HepG2 (cell line): ENCODE results near the gene SGF29. TPM values are rescaled to one million over a fixed set of nuclear protein-coding genes. Genes with fewer than 3 reads are reported as not detected.

ENCODE experiments used
- ATAC-seq: fragments of 200-7000 bp; cut with Tn5 transposase; 3 replicates; pipeline ENCODE4 v1.9.1; 2020; ENCODE audit warnings: mild to moderate bottlenecking, moderate library complexity
- BruUV-seq: library from RNA; stranded (reverse); fragments of 400-500 nt; replicated peaks from 2 replicates; lab custom pipeline; 2021; lab: Mats Ljungman, UMichigan
- CTCF ChIA-PET: fragments of 300-600 bp; formaldehyde crosslinking; extraction: SDS; loops from one replicate; lab custom pipeline; 2021; ENCODE audit warnings: low total read pairs, inconsistent platforms, low intra/inter-chr PET ratio; lab: Yijun Ruan, JAX
- POLR2A ChIA-PET: fragments of 350-600 bp; sonication (Branson Sonifier 250); formaldehyde crosslinking; loops from one replicate; lab custom pipeline; 2020; ENCODE audit warnings: antibody characterized with exemption, inconsistent platforms; lab: Yijun Ruan, JAX
- DNase-seq: peaks from one replicate; pipeline ENCODE4 v3.0.0-alpha.2; 2015; ENCODE audit warnings: low spot score
- FAIRE-seq: peaks from 3 replicates; lab custom pipeline; 2011; peaks lifted over from hg19 to GRCh38; lab: Jason Lieb, UNC
- H2AFZ ChIP-seq: one replicate; pipeline ENCODE4 v1.6.1; 2011; ENCODE audit warnings: low read length, inconsistent platforms
- H3K27ac ChIP-seq: fragments of 300-600 bp; 3 replicates; pipeline ENCODE4 v1.8.0; 2011; ENCODE audit warnings: mixed run types, mild to moderate bottlenecking, mixed read lengths, low read length, inconsistent platforms; ENCODE audit not compliant: insufficient read depth; ENCODE audit errors: extremely low read length
- H3K27me3 ChIP-seq, 2 experiments: fragments of 200-600 bp in 1 of 2; 2 replicates in 1 of 2; 3 replicates in 1 of 2; pipeline versions ENCODE4 v1.6.0 to v1.8.0; 2011; ENCODE audit warnings: low read length in 2 of 2, mild to moderate bottlenecking in 2 of 2, moderate library complexity in 2 of 2, inconsistent platforms in 1 of 2; ENCODE audit not compliant: insufficient read depth in 2 of 2, control insufficient read depth in 1 of 2
- H3K36me3 ChIP-seq, 2 experiments: fragments of 200-600 bp in 1 of 2; replicated peaks in 1 of 2; 2 replicates in 1 of 2; 3 replicates in 1 of 2; pipeline versions ENCODE4 v1.5.1 to v1.8.0; 2011; ENCODE audit warnings: low read length in 2 of 2, inconsistent platforms in 1 of 2; ENCODE audit not compliant: insufficient read depth in 2 of 2, control insufficient read depth in 1 of 2
- H3K4me1 ChIP-seq: 2 replicates; pipeline ENCODE4 v1.5.1; 2012; ENCODE audit warnings: low read length, inconsistent platforms; ENCODE audit not compliant: insufficient read depth
- H3K4me2 ChIP-seq: 2 replicates; pipeline ENCODE4 v1.6.0; 2011; ENCODE audit warnings: low read depth, low read length, inconsistent platforms
- H3K4me3 ChIP-seq, 3 experiments: fragments of 200-600 bp in 1 of 3; sonication (generic), shearing (Covaris generic) in 1 of 3; replicated peaks in 1 of 3; 2 replicates each; pipeline ENCODE4 v1.5.1; 2011 to 2016; ENCODE audit warnings: low read length in 3 of 3, inconsistent platforms in 2 of 3, low read depth in 2 of 3, mild to moderate bottlenecking in 2 of 3, control low read depth in 1 of 3, mixed read lengths in 1 of 3; ENCODE audit not compliant: insufficient read depth in 1 of 3
- H3K79me2 ChIP-seq: one replicate; pipeline ENCODE4 v1.6.1; 2011; ENCODE audit warnings: low read length, inconsistent platforms; ENCODE audit not compliant: insufficient read depth
- H3K9ac ChIP-seq: 2 replicates; pipeline ENCODE4 v1.6.0; 2011; ENCODE audit warnings: mild to moderate bottlenecking, low read depth, low read length, inconsistent platforms; ENCODE audit not compliant: insufficient read depth
- H3K9me3 ChIP-seq: 2 replicates; pipeline ENCODE4 v1.5.1; 2012; ENCODE audit warnings: mild to moderate bottlenecking, low read length
- H4K20me1 ChIP-seq: 2 replicates; pipeline ENCODE4 v1.6.0; 2011; ENCODE audit warnings: inconsistent platforms, mild to moderate bottlenecking, low read length, moderate library complexity; ENCODE audit not compliant: insufficient read depth
- AGO2 ChIP-seq: fragments of 200-400 bp; formaldehyde crosslinking; optimal IDR thresholded peaks from 2 replicates; pipeline ENCODE3; 2017; ENCODE audit warnings: mild to moderate bottlenecking, low read depth, low read length, moderate library complexity
- CEBPG ChIP-seq: IDR thresholded peaks from 2 replicates; pipeline ENCODE4 v1.6.1; 2016
- CENPX ChIP-seq: sonication (generic); formaldehyde crosslinking; IDR thresholded peaks from 2 replicates; pipeline ENCODE4 v1.9.0; 2021; ENCODE audit warnings: mild to moderate bottlenecking, missing genetic modification reagents, moderate library complexity
- CREB1 ChIP-seq, 2 experiments: fragments of 450-650 bp in 1 of 2; IDR thresholded peaks; 2 replicates each; pipeline ENCODE4 v1.6.1; 2016 to 2017; ENCODE audit warnings: control low read depth in 1 of 2, mild to moderate bottlenecking in 1 of 2, missing compliant biosample characterization in 1 of 2, missing genetic modification characterization in 1 of 2
- ERF ChIP-seq: IDR thresholded peaks from 2 replicates; pipeline ENCODE4 v1.6.1; 2018; ENCODE audit warnings: missing biosample characterization, missing genetic modification reagents
- HNRNPL ChIP-seq: fragments of 200-400 bp; formaldehyde crosslinking; IDR thresholded peaks from 2 replicates; pipeline ENCODE4 v1.6.1; 2017; ENCODE audit warnings: mild to moderate bottlenecking, low read depth, low read length
- IRF1 ChIP-seq: sonication (generic); formaldehyde crosslinking; IDR thresholded peaks from 2 replicates; pipeline ENCODE4 v1.4.0; 2020; ENCODE audit warnings: low read depth, mild to moderate bottlenecking, missing genetic modification reagents
- KDM3A ChIP-seq: IDR thresholded peaks from 2 replicates; pipeline ENCODE4 v1.6.1; 2018; ENCODE audit warnings: low read depth, missing compliant biosample characterization
- MTA1 ChIP-seq: sonication (generic); formaldehyde crosslinking; IDR thresholded peaks from 2 replicates; pipeline ENCODE4 v1.4.0; 2020; ENCODE audit warnings: missing genetic modification reagents, mild to moderate bottlenecking, borderline replicate concordance
- RXRA ChIP-seq: sonication (generic); formaldehyde crosslinking; IDR thresholded peaks from 2 replicates; pipeline ENCODE4 v1.5.1; 2020; ENCODE audit warnings: missing genetic modification reagents
- SIX1 ChIP-seq: sonication (generic); formaldehyde crosslinking; IDR thresholded peaks from 2 replicates; pipeline ENCODE4 v1.4.0; 2020; ENCODE audit warnings: missing genetic modification reagents, borderline replicate concordance
- SMYD3 ChIP-seq: sonication (generic); formaldehyde crosslinking; IDR thresholded peaks from 2 replicates; pipeline ENCODE4 v1.8.1; 2023; ENCODE audit warnings: mild to moderate bottlenecking, missing genetic modification reagents
- SNAI1 ChIP-seq: sonication (generic); formaldehyde crosslinking; IDR thresholded peaks from 2 replicates; pipeline ENCODE4 v1.5.0; 2020; ENCODE audit warnings: mild to moderate bottlenecking, missing genetic modification reagents, borderline replicate concordance
- SP4 ChIP-seq: sonication (generic); formaldehyde crosslinking; IDR thresholded peaks from 2 replicates; pipeline ENCODE4 v1.8.1; 2023; ENCODE audit warnings: mild to moderate bottlenecking, missing genetic modification reagents
- YY1 ChIP-seq: IDR thresholded peaks from 2 replicates; pipeline ENCODE4 v1.6.1; 2011; ENCODE audit warnings: low read length, low read depth, moderate library complexity, mild to moderate bottlenecking; ENCODE audit not compliant: insufficient read depth, insufficient replicate concordance
- ZNF614 ChIP-seq: IDR thresholded peaks from 2 replicates; pipeline ENCODE4 v1.6.1; 2018; ENCODE audit warnings: missing biosample characterization, missing genetic modification reagents, inconsistent platforms, borderline replicate concordance
- WGBS: methylation state at CpG from one replicate; pipeline ENCODE4 v1.1.6; 2017; ENCODE audit warnings: low lambda C conversion rate; 5-methylcytosine and 5-hydroxymethylcytosine counted together
- in situ Hi-C: cut with HindIII; loops from 2 replicates; pipeline ENCODE4 v1.10.0; 2017; ENCODE audit warnings: low pct_unique_long_range_greater_than_20kb; ENCODE audit not compliant: extremely low pct_ligation_motif_present
- intact Hi-C: fragments of 100-400 bp; cut with micrococcal nuclease; formaldehyde crosslinking; loops from one replicate; pipeline ENCODE4 v1.10.0; 2022; ENCODE audit not compliant: unreplicated experiment
- polyA plus RNA-seq, 8 experiments: library from polyadenylated mRNA; depleted of rRNA in 3 of 8; stranded (reverse) in 7 of 8; unstranded in 1 of 8; fragments of >200 nt; fragmentation: Illumina TruSeq in 4 of 8; extraction: Trizol in 4 of 8; gene quantifications; 2 replicates each; pipeline versions ENCODE4 v1.2.1 to v1.2.3, GENCODE V29; 2011 to 2016; ENCODE audit warnings: low read depth in 4 of 8, missing spikeins in 1 of 8, mixed read lengths in 1 of 8; ENCODE audit not compliant: insufficient read depth in 1 of 8
- total RNA-seq, 5 experiments: library from RNA; depleted of rRNA; stranded (reverse); fragments of >200 nt; fragmentation: Illumina TruSeq; extraction: Trizol; gene quantifications; 2 replicates each; pipeline ENCODE4 v1.2.3, GENCODE V29; 2016; ENCODE audit warnings: low read depth in 1 of 5

SGF29 gene
- total and polyA plus RNA-seq, 2 of the 13 experiments (the other 11 are each of a cell fraction or from before 2014, with no cell fraction given): 5.0 to 29.4 TPM

GRCh38 chr16:28542646-28543045, 11.1 kb upstream of the SGF29 start:
- DNase-seq (no peak), FAIRE-seq (no peak), ATAC-seq (no peak)
- peak overlapping the region; percentile 1 to 28 (median 28); a peak in 3 of 6 replicates for H3K4me3 ChIP-seq
- WGBS: 50% methylated on average over 7 of the region's 7 CpGs
- TF ChIP-seq SNAI1 (no peak), CEBPG (CRISPR knock-in tag) (0 out of 2 replicates have a peak, but pooled peaks have one; percentile 7), RXRA (CRISPR knock-in tag) (no peak), SP4 (CRISPR knock-in tag) (0 out of 2 replicates have a peak, but pooled peaks have one; percentile 26), ZNF614 (CRISPR knock-in tag) (peak; percentile 36; the same call in 1 of the 2 replicates)
- no peaks in the 10 kb centered on the region for H3K9me3 ChIP-seq
- in situ Hi-C loops (no loop called here), intact Hi-C loops (loop anchor here (10.0 kb wide), 1 partner anchor 72 kb away; the partner anchor contains the start of gene SULT1A1)
- H3K36me3 ChIP-seq: no peaks in the 10 kb centered on the region
- no peak overlapping the region for H3K9ac ChIP-seq
- H3K4me2 ChIP-seq: peak overlapping the region; percentile 72
- BruUV-seq: no TSS peak
- no peaks in the 10 kb centered on the region for H4K20me1 ChIP-seq
- H3K27ac ChIP-seq: no peak overlapping the region
- peaks cover 10% of the 10 kb centered on the region for H3K79me2 ChIP-seq
- 0 out of 5 replicates have a peak, but pooled peaks cover 0 to 6% of the 10 kb centered on the region in 2 experiments for H3K27me3 ChIP-seq
- no peak overlapping the region for H2AFZ ChIP-seq
- H3K4me1 ChIP-seq: peaks cover 67% of the 10 kb centered on the region
- POLR2A ChIA-PET: interaction anchor here (1.2 kb wide), 1 partner anchor 54 kb away, joined by 3 read pairs; the partner anchor contains the start of gene SULT1A2
- CTCF ChIA-PET: no interaction called here

GRCh38 chr16:28543072-28543471, 10.6 kb upstream of the SGF29 start:
- Histone ChIP-seq H3K4me2 (peak overlapping the region; percentile 72), H3K4me1 (peaks cover 63% of the 10 kb centered on the region), H3K9ac (no peak overlapping the region), H3K27me3 (peaks cover 0 to 10% of the 10 kb centered on the region in 2 experiments; a peak in 1 of 5 replicates), H4K20me1 (no peaks in the 10 kb centered on the region), H3K27ac (no peak overlapping the region), H3K4me3 (peak overlapping the region; percentile 1 to 28 (median 28); a peak in 3 of 6 replicates), H3K9me3 (no peaks in the 10 kb centered on the region), H3K36me3 (no peaks in the 10 kb centered on the region), H2AFZ (peak overlapping the region; percentile 66), H3K79me2 (peaks cover 7% of the 10 kb centered on the region)
- ChIA-PET POLR2A (interaction anchor here (1.2 kb wide), 1 partner anchor 54 kb away, joined by 3 read pairs; the partner anchor contains the start of gene SULT1A2), CTCF (no interaction called here)
- DNase-seq (no peak), ATAC-seq (no peak), FAIRE-seq (no peak)
- intact Hi-C loops: loop anchor here (10.0 kb wide), 1 partner anchor 72 kb away; the partner anchor contains the start of gene SULT1A1
- no TSS peak for BruUV-seq
- 32% methylated on average over 7 of the region's 7 CpGs for WGBS
- in situ Hi-C loops: no loop called here
- TF ChIP-seq ERF (CRISPR knock-in tag) (no peak), YY1 (no peak), KDM3A (CRISPR knock-in tag) (no peak), AGO2 (no peak), CENPX (CRISPR knock-in tag) (no peak), IRF1 (no peak), SMYD3 (CRISPR knock-in tag) (no peak), MTA1 (CRISPR knock-in tag) (no peak), HNRNPL (no peak), SIX1 (CRISPR knock-in tag) (no peak), CREB1 (IDR thresholded peaks at IDR 0.05) (0 out of 2 replicates have a peak, but pooled peaks have one; percentile 24), CREB1 (CRISPR knock-in tag; IDR thresholded peaks at IDR 0.05) (no peak)
